Liver (tissue), 2 donors: ENCODE data around the gene SPECC1.

Experiments used
- CTCF ChIP-seq: fragments of 150-350 bp; IDR thresholded peaks from 2 replicates; pipeline ENCODE4 v1.5.1; 2017; ENCODE audit warnings: improper control_type of control experiment, low read depth, low read length; ENCODE audit not compliant: missing input control
- FOXA1 ChIP-seq: IDR thresholded peaks from 2 replicates; pipeline ENCODE4 v1.6.1; 2016; ENCODE audit warnings: antibody characterized with exemption
- donor health status: healthy.

GRCh38 chr17:20086416-20087076 is 77.4 kb downstream of the SPECC1 start:
- TF ChIP-seq FOXA1 (no peak), CTCF (no peak)
